Thyroid gland (tissue), 4 donors: ENCODE measurements around the gene ALDH1A2.

Experiments
- POLR2A ChIP-seq, 2 donors: fragments of 450-650 bp; IDR thresholded peaks; one replicate each; pipeline ENCODE4 v1.6.1; 2017; ENCODE audit warnings: antibody characterized with exemption in 2 of 2, mild to moderate bottlenecking in 2 of 2, moderate library complexity in 1 of 2
- TF ChIP-seq, protein P1 (sequence below), 6 experiments: fragments of 200-600 bp in 3 of 6; fragments of 450-650 bp in 3 of 6; sonication (generic) in 3 of 6; IDR thresholded peaks; one replicate each; pipeline ENCODE4 v1.5.1; 2016 to 2019; ENCODE audit warnings: antibody characterized with exemption in 6 of 6, mild to moderate bottlenecking in 2 of 6, inconsistent platforms in 1 of 6, moderate library complexity in 1 of 6

DNA sequence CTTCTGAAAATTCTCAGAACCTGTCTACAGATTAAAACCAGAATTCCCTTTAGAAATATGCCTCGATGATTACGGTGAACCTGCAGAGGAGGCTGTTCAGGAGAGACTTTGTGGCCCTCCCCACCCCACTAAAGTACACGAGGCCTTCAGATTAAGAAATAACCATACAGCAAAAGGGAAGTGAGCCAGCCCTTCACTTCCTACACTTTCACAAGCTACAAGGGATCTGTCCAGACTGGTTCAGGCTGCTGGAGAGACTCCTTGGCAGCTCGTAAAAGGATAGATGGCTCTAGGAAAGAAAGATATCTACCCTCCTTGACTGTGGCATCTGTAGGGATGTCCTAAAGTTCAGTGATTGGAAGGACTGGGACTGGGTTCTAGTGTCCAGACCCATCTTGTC lies 102.6 kb downstream of the ALDH1A2 start:
- TF ChIP-seq POLR2A (IDR thresholded peaks at IDR 0.05): no peak
- TF ChIP-seq, protein P1, sequence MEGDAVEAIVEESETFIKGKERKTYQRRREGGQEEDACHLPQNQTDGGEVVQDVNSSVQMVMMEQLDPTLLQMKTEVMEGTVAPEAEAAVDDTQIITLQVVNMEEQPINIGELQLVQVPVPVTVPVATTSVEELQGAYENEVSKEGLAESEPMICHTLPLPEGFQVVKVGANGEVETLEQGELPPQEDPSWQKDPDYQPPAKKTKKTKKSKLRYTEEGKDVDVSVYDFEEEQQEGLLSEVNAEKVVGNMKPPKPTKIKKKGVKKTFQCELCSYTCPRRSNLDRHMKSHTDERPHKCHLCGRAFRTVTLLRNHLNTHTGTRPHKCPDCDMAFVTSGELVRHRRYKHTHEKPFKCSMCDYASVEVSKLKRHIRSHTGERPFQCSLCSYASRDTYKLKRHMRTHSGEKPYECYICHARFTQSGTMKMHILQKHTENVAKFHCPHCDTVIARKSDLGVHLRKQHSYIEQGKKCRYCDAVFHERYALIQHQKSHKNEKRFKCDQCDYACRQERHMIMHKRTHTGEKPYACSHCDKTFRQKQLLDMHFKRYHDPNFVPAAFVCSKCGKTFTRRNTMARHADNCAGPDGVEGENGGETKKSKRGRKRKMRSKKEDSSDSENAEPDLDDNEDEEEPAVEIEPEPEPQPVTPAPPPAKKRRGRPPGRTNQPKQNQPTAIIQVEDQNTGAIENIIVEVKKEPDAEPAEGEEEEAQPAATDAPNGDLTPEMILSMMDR (IDR thresholded peaks at IDR 0.05): no peak
